HG02938 (cell line): ENCODE results near the gene TCF21.
"Not testable (repeated sequence)": the region's sequence is repeated elsewhere in the genome, so short reads cannot be mapped to it uniquely, and the experiment has no call there.

Experiments used
- ATAC-seq: cut with Tn5 transposase; IDR thresholded peaks from one replicate; pipeline ENCODE4 v1.9.1; 2021; ENCODE audit warnings: mild to moderate bottlenecking, moderate library complexity; ENCODE audit not compliant: unreplicated experiment

TCF21 gene

GRCh38 chr6:133888929-133889556, at the start of gene TCF21:
Gene TCF21, plus strand, starts transcription at chr6:133889113. Its CDS starts 285 bp downstream, at chr6:133889398.
- ATAC-seq, result no peak

- no peak for ATAC-seq
Observed at GRCh38 chr6:133841176-133841575, 47.7 kb upstream of the TCF21 start.

- no peak for ATAC-seq
Observed at GRCh38 chr6:133843098-133843497, 45.8 kb upstream of the TCF21 start.

- ATAC-seq, result no peak
Observed at GRCh38 chr6:133844709-133845108, 44.2 kb upstream of the TCF21 start.

GRCh38 chr6:133854041-133854363, 34.9 kb upstream of the TCF21 start:
- no peak for ATAC-seq

GRCh38 chr6:133854364-133855275, 34.3 kb upstream of the TCF21 start:
- ATAC-seq, result no peak

GRCh38 chr6:133855276-133855990, 33.5 kb upstream of the TCF21 start:
- ATAC-seq, result no peak

GRCh38 chr6:133855991-133856370, 32.9 kb upstream of the TCF21 start:
- ATAC-seq, result no peak

GRCh38 chr6:133856911-133857310, 32.0 kb upstream of the TCF21 start:
- no peak for ATAC-seq

GRCh38 chr6:133857696-133858095, 31.2 kb upstream of the TCF21 start:
- ATAC-seq, result no peak

- ATAC-seq, result not testable (repeated sequence)
Observed at GRCh38 chr6:133861337-133861736, 27.6 kb upstream of the TCF21 start.

GRCh38 chr6:133863228-133863627, 25.7 kb upstream of the TCF21 start:
- no peak for ATAC-seq

- no peak for ATAC-seq
Observed at GRCh38 chr6:133865680-133866079, 23.2 kb upstream of the TCF21 start.

- ATAC-seq, result no peak
Observed at GRCh38 chr6:133871131-133871530, 17.8 kb upstream of the TCF21 start.

GRCh38 chr6:133873538-133873937, 15.4 kb upstream of the TCF21 start:
- ATAC-seq, result no peak

- no peak for ATAC-seq
Observed at GRCh38 chr6:133877116-133877515, 11.8 kb upstream of the TCF21 start.

- no peak for ATAC-seq
Observed at GRCh38 chr6:133880006-133880405, 8.9 kb upstream of the TCF21 start.

GRCh38 chr6:133880896-133881295, 8.0 kb upstream of the TCF21 start:
- ATAC-seq, result no peak

- ATAC-seq, result no peak
Observed at GRCh38 chr6:133886104-133886775, 2.7 kb upstream of the TCF21 start.

- no peak for ATAC-seq
Observed at GRCh38 chr6:133887156-133887879, 1.6 kb upstream of the TCF21 start.

GRCh38 chr6:133887880-133888230, 1.1 kb upstream of the TCF21 start:
- no peak for ATAC-seq
